VCaP (cell line): ENCODE results near the gene SBNO1.

Experiments used
- H3K27ac ChIP-seq: fragments of 450-650 bp; 2 replicates; pipeline ENCODE4 v1.5.1; 2017
- CTCF ChIP-seq: fragments of 450-650 bp; conservative IDR thresholded peaks from 2 replicates; pipeline ENCODE4 v1.5.1; 2017; ENCODE audit warnings: mild to moderate bottlenecking, moderate library complexity

SBNO1 gene

GRCh38 chr12:123242116-123242904 lies 122.3 kb downstream of the SBNO1 start:
- no peak overlapping the region for H3K27ac ChIP-seq
- TF ChIP-seq CTCF, result no peak
